ENCODE measurements around the gene SLC3A2. TPM values are rescaled to one million over a fixed set of nuclear protein-coding genes. Genes with fewer than 3 reads are reported as not detected.
"Not testable (repeated sequence)": the region's sequence is repeated elsewhere in the genome, so short reads cannot be mapped to it uniquely, and the experiment has no call there.

Gene SLC3A2
- total RNA-seq, 6 experiments from 2014 or later: 39.8 to 106 (median 63.0) TPM

- intact Hi-C loops (cut with DNase I): no loop called here
- no peaks in the 10 kb centered on the region for H3K36me3 ChIP-seq
- no peak for TF ChIP-seq CTCF (IDR thresholded peaks at IDR 0.05)
- ATAC-seq: no peak
- H3K27ac ChIP-seq: no peak overlapping the region
- no peaks in the 10 kb centered on the region for H3K27me3 ChIP-seq
- no peaks in the 10 kb centered on the region for H3K4me1 ChIP-seq
- H3K9me3 ChIP-seq: no peaks in the 10 kb centered on the region
- no peak overlapping the region for H3K4me3 ChIP-seq
- 26% methylated on average over 1 of the region's 1 CpG for WGBS (ENCODE audit: insufficient coverage, low coverage, low lambda C conversion rate, missing lambda C conversion rate)
- no peak for DNase-seq
These were observed 53.7 kb downstream of the SLC3A2 start for GRCh38 chr11:62934496-62934785.

- 75% methylated on average over 2 of the region's 2 CpGs for whole genome bisulfite sequencing (ENCODE audit: insufficient coverage, low coverage, low lambda C conversion rate, missing lambda C conversion rate)
- H3K4me3 ChIP-seq; H3K36me3 ChIP-seq; intact Hi-C loops (cut with DNase I); H3K27me3 ChIP-seq; DNase-seq; H3K9me3 ChIP-seq; H3K27ac ChIP-seq; ATAC-seq; H3K4me1 ChIP-seq: not testable (repeated sequence)
These were observed 56.8 kb downstream of the SLC3A2 start for GRCh38 chr11:62937528-62937927.

Small RNA genes lying within 50 kb of the gene (small RNA-seq; reads per million reads assigned to genes)
- 0 reads per million in 2 experiments for gene RF00099
- gene RN7SL259P: 0 reads per million in 2 experiments
- 0 reads per million in 2 experiments for gene SNORD22
- gene SNORD26: 0 reads per million in 2 experiments
- 0 reads per million in 2 experiments for gene SNORD27
- gene SNORD28: 0 reads per million in 2 experiments
- 4,183 to 6,160 reads per million in 2 experiments for gene SNORD30

Other genes with a start within 250 kb of the SLC3A2 start
- 100 to 1,000 TPM; 131 to 237 (median 201) TPM for gene GANAB, start 234.3 kb upstream of the SLC3A2 start, total RNA-seq
- gene INTS5, start 227.6 kb upstream of the SLC3A2 start, total RNA-seq: 10 to 100 TPM; 12.1 to 20.3 (median 13.0) TPM
- gene C11orf98, start 215.7 kb upstream of the SLC3A2 start, total RNA-seq: 10 to 100 TPM; 18.6 to 52.0 (median 25.6) TPM
- 1 to 10 TPM in 5 of 6 experiments, under 1 TPM in 1; 0.74 to 4.1 (median 2.6) TPM for gene CSKMT, start 215.6 kb upstream of the SLC3A2 start, total RNA-seq
- gene UQCC3, start 209.2 kb upstream of the SLC3A2 start, total RNA-seq: 1 to 10 TPM; 4.0 to 6.3 (median 5.3) TPM
- 1 to 10 TPM; 2.7 to 6.5 (median 3.7) TPM for gene LBHD1, start 208.6 kb upstream of the SLC3A2 start, total RNA-seq
- gene UBXN1, start 201.8 kb upstream of the SLC3A2 start, total RNA-seq: 10 to 100 TPM; 24.7 to 41.9 (median 28.0) TPM
- gene LRRN4CL, start 191.4 kb upstream of the SLC3A2 start, total RNA-seq: under 1 TPM in 1 of 6 experiments, not detected in 5; 0.12 TPM
- 10 to 100 TPM; 18.8 to 41.4 (median 34.3) TPM for gene BSCL2, start 173.5 kb upstream of the SLC3A2 start, total RNA-seq
- gene GNG3, start 173.2 kb upstream of the SLC3A2 start, total RNA-seq: not detected
- gene HNRNPUL2, start 153.4 kb upstream of the SLC3A2 start, total RNA-seq: 10 to 100 TPM in 4 of 6 experiments, 1 to 10 TPM in 2; 7.9 to 17.1 (median 13.3) TPM
- 10 to 100 TPM in 3 of 6 experiments, 1 to 10 TPM in 3; 8.5 to 13.3 (median 10.6) TPM for gene TTC9C, start 152.4 kb upstream of the SLC3A2 start, total RNA-seq
- 1 to 10 TPM; 3.4 to 7.1 (median 4.7) TPM for gene ZBTB3, start 126.7 kb upstream of the SLC3A2 start, total RNA-seq
- gene POLR2G, start 119.3 kb upstream of the SLC3A2 start, total RNA-seq: 10 to 100 TPM; 23.8 to 37.4 (median 26.6) TPM
- gene TAF6L, start 109.5 kb upstream of the SLC3A2 start, total RNA-seq: 10 to 100 TPM; 11.9 to 19.3 (median 16.0) TPM
- 10 to 100 TPM; 23.9 to 47.6 (median 29.1) TPM for gene TMEM179B, start 93.5 kb upstream of the SLC3A2 start, total RNA-seq
- gene TMEM223, start 88.9 kb upstream of the SLC3A2 start, total RNA-seq: 10 to 100 TPM in 2 of 6 experiments, 1 to 10 TPM in 4; 6.6 to 26.4 (median 8.2) TPM
- gene NXF1, start 75.5 kb upstream of the SLC3A2 start, total RNA-seq: 10 to 100 TPM; 24.7 to 42.9 (median 32.3) TPM
- 10 to 100 TPM; 22.1 to 27.8 (median 24.6) TPM for gene STX5, start 48.8 kb upstream of the SLC3A2 start, total RNA-seq
- not detected for gene TEX54, start 48.1 kb upstream of the SLC3A2 start, total RNA-seq
- gene WDR74, start 41.3 kb upstream of the SLC3A2 start, total RNA-seq: 10 to 100 TPM; 17.6 to 30.6 (median 24.3) TPM
- gene CHRM1, start 40.5 kb downstream of the SLC3A2 start, total RNA-seq: not detected
- not detected for gene SLC22A6, start 104.1 kb downstream of the SLC3A2 start, total RNA-seq
- not detected for gene SLC22A8, start 134.9 kb downstream of the SLC3A2 start, total RNA-seq